Frontal cortex (tissue), 4 donors: ENCODE results near the gene EME2. TPM values are rescaled to one million over a fixed set of nuclear protein-coding genes. Genes with fewer than 3 reads are reported as not detected.

ENCODE experiments used
- DNase-seq, 2 donors: peaks; one replicate each; pipeline ENCODE4 v3.0.0; 2012; ENCODE audit warnings: low spot score in 2 of 2
- FAIRE-seq: peaks from 2 replicates; lab custom pipeline; 2012; peaks lifted over from hg19 to GRCh38; lab: Jason Lieb, UNC
- total RNA-seq: library from RNA; depleted of rRNA; stranded (reverse); fragments of >200 nt; gene quantifications from one replicate; pipeline ENCODE4 v1.2.3, GENCODE V29; 2014
- donor health status: control.
- donor health status: control.
- donor health status: control.

EME2 gene
- total RNA-seq, 1 donor from 2014 or later: 7.7 TPM

DNA sequence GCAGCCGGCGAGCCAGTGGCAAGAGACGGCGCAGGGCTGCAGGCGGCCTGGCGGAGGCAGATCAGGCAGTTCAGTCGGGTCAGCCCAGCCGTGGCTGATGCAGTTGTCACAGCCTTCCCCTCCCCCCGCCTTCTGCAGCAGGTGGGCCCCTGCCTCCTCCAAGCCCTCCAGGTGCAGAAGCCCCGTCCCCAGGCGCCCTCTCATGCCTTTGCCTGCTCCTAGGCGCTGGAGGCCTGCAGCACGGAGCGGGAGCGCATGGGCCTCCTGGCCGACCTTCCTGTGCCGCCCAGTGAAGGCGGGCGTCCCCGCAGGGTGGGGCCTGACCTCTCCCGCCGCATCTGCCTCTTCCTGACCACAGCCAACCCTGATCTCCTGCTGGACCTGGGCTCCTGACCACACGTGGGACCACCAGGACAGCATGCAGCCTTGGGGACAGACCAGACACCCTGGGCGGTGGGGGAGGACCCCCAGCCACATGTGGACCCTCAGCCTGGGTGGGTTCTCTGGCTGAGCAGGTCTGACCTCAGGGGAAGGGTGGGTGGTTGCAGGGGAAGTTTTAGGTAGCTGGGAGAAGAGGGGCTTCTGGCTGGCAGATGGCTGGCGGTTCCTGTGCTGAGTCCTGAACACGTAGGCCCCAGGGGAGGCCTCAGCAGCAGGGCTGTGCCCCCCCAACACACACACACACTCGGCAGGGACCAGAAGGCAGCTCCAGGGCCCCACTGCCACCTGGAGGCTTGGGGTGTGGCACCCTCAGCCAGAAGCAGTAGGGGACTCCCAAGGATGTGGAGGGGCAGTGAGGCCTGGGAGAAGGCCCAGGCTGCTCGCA, 3.4 kb downstream of the EME2 start:
- DNase-seq (no peak), FAIRE-seq (no peak)

DNA sequence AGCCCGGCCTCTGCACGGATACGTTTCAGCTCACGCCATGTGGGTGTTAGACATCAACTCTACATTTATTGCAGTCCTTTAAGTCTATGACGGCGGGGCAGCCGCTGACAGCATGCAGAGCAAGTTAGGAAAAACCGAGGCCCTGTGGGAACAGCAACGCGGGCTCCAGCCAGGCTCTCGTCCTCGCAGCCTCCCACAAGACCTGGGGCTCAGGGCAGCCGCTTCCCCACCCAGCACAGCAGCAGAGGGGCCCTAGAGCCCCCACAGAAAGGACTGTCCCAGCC, 4.0 kb downstream of the EME2 start:
- no peak for FAIRE-seq
- DNase-seq: no peak

DNA sequence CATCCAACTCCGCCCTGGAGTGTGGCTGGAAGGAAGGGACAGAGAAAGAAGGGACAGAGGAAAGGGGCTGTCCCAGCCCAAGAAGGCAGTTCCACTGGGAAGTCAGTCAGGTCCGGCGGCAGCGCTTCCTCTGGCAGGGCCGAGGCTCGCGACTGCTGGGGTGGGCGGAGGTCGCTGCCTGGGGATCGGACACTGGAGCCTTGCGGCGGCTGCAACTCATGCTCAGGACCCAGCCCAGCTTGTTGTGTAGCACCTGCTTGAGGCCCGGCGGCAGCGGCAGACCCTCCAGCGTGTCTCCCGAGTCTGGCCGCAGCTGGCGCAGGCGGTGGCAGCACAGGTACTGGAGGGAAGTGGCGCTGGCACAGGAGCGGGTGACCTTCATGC, 4.4 kb downstream of the EME2 start:
- FAIRE-seq: no peak
- DNase-seq: no peak

DNA sequence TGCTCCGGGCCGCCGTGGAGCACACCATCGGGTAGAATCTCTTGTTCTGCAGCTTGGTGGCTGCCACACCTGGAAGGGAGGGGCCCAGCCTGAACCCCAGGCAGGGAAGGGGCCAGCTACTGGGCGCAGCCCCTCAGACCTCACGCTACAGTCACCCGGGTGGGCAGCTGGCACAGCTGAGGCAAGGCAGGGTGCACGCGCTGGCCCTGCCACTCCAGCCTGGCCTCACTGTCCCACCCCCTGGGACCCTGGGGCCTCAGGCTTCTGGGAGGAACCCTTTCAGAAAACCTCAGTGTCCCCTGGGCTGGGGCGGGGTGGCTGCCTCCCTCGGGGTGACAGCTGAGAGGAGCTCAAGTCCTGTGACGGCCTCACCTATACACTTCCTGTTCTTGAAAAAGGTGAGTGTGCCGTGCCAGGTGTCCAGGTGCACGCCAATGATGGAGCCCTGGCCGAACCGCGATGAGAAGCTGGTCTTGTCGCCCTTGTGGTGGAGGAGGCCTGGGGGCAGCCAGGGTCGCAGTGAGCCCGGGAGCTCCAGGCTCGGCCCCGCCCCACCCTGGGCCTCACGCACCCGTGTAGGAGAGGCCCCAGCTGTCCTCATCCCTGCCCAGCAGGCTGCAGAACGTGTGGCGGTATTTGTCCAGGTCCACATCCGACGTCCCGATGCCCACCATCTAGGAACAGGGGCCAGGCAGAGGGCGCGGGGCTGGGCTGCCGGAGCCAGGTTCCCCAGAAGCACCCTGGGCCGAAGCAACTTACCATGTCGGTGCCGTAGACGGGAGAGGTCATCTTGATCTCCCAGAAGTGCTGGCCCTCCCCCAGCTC, 5.0 kb downstream of the EME2 start:
- no peak for FAIRE-seq
- DNase-seq: no peak

DNA sequence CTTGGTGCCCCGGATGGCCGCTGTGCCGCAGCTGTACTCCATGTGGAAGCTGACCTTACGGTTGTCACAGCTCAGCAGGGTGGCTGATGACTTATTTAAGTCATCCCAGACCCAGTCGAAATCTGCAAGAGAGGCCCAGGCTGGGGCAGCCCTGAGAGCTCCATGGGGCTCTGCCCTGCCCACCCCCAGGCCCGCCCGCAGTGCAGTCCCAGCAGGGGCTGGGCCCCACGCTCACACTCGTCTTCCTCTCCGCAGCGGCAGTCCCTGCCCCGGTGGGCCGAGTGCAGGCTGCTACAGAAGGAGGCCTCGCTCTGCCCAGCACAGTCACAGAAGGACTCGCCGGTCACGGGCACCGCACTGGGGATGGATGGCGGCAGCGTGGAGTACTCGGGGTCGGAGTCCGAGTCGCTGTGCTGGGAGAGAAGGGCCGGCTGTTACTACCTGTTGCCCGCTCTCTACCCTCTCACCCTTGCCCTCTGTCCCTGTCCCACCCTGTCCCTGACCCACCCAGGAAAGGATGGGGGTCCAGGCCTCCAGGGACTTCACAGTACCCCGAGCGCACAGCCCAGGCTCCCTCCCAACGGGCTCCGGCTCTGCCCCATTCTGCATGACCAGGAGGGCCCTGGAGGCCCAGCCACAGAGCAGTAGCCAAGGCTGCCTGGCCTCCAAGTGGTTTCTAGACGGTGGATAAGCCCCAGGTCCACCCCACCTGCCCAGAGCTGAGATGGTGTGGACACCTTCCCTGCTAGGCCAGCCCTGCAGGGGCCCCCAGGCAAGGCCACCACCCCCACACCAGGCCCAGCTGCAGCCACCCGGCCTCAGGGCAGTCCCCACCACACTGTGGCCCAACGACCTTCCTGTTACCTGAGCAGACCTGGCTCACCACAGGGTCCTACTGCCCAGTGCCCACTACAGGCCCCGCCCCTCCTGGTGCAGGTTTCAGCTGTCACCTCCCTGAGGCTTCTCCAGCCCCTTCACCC, 5.9 kb downstream of the EME2 start:
- no peak for DNase-seq
- no peak for FAIRE-seq

DNA sequence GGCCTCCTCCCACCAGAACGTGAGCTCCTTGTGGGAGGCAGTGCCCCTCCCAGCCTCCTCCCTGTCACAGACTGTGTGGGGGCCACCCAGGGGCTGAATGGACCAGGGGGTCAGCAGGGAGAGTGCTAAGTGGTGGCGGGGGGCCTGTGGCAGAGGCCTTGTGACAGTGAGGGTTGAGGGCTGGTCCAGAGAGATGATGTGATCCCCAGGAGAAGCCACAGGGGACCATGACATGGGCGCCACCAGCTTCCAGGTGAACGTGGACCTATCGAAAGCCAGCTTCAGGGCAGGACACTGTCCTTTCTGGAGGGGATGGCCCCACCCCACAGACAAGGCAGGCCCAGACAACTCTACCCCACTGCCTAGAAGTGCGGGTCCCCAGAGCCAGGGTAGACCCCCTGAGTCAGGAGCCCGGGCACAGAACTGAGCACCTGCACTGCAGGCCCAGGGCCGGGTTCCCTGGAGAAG, 6.7 kb downstream of the EME2 start:
- DNase-seq: no peak
- FAIRE-seq: no peak

DNA sequence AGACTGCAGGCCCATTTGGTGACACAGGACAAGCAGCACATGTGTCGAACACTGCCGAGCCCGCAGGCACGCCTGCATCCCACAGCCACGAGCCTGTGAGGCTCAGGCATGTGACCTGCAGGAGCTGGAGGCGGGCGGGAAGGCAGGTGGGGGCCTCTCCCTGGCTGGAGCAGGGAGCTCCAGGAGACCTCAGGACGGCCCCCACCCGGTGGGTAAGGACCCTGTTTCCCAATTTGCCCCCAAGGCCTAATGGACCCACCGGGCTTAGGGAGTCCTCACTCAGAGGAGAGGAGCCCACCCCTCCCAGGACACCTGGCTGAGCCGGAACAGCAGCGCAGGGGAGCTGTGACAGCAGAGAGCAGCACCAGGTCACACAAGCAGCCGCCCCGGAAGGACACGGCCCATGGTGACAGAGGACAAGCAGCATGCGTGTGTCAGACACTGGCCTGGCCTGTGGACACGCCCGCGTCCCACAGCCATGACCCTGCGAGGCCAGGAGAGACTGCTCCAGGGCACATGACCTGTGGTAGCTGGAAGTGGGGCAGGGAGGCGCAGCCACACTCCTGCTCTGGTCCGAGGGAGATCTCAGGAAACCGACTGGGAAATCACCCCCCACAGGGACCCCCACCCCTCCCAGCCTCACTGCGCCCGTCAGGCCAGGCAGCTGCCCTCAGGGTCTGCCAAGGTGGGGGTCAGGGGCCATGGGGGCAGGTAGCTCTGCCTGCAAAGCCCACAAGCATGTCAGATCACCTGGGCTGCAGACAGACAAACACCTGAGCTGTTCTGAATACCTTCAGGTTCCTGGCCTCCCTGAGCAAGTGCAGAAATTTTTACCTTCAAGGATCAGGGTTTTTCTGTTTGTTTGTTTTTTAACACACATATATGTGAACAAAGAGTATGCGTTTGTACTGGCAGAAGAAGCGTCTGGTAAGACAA, 7.4 kb downstream of the EME2 start:
- DNase-seq: no peak
- no peak for FAIRE-seq

DNA sequence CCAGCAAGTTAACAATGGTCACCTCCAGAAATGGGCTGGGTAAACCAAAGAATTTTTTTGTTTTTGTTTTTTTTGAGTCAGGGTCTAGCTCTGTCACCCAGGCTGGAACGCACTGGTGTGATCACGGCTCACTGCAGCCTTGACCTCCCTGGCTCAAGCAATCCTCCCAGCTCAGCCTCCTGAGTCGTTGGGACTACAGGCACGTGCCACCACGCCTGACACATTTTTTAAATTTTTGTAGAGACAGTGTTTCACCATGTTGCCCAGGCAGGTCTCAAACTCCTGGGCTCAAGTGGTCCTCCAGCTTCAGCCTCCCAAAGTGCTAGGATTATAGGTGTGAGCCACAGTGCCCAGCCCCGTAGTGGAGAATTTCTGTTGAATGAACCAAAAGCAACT, 8.1 kb downstream of the EME2 start:
- no peak for FAIRE-seq
- DNase-seq: no peak

DNA sequence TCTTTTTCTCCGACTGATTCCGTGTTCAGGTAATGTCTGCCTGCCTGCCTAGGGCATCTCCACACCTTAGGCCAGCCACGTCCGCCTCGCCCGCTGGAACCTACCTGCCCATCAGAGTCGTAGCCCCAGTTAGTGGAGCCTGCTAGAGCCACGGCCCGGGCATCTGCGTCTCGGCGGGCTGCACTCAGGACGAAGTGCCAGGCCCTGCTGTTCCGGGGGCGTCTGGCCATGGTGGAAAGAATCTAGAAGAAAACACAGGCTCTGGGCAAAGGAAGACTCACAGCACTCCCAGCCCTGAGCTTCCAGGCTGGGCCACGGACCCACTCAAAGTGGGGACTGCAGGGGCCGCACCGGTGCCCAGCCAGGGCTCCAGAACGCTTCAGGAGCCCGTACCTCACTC, 8.6 kb downstream of the EME2 start:
- FAIRE-seq (no peak), DNase-seq (no peak)

DNA sequence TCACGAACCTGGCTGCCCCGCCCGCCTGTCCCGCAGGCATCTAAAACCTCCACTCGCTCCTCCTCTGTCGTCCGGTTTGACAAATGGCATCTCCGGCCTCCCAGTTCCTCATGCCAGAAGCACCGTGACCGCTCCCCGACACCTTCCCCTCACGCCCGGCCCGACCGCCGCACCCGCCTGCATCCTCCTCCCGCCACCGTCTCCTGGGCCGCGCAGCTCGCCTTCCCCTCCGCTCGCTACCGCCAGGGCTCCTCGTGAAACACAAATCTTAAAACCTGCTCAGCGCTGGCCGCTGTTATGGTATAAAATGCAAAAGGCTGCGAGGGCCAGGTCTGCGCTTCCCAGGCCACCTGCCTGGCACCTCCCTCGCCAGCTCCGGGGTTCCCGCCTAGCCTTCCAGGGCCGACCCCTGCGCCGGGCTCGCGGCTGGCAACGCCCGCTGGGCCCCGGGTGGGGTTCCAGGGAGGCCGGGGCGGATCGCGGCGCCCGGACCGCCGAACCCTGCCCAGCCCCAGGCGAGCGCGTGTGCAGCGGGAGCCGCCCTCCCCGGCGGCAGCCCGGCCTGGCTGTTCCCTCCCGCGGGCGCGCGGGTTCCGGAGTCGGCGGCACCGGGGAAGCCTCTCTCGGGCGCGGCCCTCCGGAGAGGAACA, 9.3 kb downstream of the EME2 start:
- DNase-seq (no peak), FAIRE-seq (no peak)

DNA sequence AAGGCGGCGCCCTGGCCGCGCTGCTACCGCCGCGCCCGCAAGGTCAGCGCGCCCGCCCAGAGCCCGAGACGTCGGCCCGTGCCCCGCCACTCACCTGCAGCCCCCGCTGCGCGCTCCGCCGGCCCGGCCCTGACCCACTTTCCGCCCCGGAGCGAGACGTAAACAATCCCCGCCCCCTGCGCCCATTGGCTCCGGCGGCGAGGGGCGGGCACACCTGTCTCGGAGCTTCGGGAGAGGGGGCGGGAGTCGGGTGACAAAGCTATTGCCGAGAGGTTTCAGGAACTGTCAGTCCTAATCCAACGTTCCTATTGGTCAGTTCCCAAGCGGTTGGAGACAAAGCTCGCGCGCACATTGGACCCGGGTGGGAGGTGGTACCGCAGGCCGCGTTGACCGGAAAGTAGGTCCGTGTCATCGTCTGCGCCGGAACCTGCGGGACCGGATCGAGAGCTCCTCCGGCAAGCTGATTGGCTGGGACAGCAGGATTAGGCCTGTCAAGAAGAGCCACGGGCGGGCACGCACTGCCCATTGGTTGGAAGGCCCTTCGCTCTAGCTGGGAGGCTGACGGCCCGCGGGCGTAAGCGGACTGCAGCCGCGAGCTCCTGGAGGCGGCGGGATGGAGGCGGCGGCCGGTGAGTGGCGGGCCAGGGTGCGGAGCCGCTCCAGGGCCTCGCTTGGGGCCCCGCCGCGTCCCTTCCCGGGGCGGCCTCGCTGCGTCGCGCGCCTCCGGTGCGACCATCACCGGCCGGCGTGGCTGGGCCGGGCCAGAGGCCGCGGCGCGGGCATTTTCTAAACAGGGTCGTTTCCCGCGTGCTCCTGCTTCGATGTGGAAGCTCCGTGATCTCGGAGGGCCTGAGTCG, 10.0 kb downstream of the EME2 start, which contains the start of the genes NUBP2 and SPSB3:
Gene NUBP2, plus strand, starts transcription at position 553 of the 857 bp plus-strand sequence. Its CDS starts 61 bp downstream, at position 614.
Gene SPSB3, minus strand, starts transcription at position 164 of the 857 bp plus-strand sequence. CDS start 1,088 bp downstream, outside the sequence.
- FAIRE-seq (peak; percentile 99), DNase-seq (peak; percentile 100)

DNA sequence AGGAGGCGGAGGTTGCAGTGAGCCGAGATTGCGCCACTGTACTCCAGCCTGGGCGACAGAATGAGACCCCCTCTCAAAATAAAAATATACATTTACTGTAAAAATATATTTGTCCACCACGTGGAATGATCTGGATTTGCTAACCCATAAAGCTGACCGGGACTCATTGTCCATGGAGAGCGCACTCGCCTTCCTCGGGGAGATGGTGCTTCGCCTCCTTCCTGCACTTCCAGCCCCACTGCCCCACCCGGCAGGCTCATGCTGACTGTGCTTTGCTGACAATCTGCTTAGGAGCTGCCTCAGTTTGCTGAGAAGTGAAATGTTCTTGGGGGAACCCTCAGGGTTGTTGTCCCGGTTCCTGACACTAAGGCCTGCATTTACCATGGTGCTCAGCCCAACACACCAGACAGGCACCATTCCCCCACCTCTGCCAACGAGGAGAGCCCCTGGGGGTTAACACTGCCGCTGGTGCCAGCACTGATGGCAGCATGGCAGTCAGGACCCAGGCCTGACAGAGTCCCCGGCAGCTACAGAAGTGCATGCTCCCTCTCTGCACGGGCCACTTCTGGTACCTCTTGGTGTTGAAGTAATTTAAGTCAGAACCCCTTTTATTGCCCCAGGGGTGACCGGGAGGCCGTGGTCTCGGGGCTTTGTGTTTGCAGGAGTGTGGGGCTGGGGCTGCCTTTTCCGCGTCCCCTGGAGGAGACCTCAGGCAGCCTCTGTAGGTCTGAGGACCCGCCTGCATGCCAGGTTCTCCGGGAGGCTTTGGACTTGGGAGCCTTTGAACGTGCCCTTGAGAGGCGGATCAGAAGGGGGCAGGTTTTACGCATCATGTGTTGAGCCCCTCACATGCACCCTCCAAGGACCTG, 12.6 kb downstream of the EME2 start:
- DNase-seq (no peak), FAIRE-seq (no peak)

DNA sequence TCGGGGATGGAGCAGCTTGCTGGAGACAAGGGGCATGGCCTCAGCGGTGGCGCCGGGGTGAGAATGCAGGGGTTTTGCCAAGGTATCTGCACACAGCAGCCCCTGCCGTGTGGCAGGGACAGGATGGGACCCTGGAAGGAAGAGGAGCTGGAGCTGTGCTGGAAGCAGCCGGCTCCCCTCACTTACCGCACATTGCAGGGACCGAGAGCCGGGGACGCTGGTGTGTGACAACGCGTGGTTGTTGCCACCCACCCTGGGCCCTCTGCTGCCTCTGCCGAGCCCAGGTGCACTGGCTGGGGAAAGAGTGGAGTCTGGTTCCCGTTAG, 13.2 kb downstream of the EME2 start:
- DNase-seq (no peak), FAIRE-seq (no peak)

DNA sequence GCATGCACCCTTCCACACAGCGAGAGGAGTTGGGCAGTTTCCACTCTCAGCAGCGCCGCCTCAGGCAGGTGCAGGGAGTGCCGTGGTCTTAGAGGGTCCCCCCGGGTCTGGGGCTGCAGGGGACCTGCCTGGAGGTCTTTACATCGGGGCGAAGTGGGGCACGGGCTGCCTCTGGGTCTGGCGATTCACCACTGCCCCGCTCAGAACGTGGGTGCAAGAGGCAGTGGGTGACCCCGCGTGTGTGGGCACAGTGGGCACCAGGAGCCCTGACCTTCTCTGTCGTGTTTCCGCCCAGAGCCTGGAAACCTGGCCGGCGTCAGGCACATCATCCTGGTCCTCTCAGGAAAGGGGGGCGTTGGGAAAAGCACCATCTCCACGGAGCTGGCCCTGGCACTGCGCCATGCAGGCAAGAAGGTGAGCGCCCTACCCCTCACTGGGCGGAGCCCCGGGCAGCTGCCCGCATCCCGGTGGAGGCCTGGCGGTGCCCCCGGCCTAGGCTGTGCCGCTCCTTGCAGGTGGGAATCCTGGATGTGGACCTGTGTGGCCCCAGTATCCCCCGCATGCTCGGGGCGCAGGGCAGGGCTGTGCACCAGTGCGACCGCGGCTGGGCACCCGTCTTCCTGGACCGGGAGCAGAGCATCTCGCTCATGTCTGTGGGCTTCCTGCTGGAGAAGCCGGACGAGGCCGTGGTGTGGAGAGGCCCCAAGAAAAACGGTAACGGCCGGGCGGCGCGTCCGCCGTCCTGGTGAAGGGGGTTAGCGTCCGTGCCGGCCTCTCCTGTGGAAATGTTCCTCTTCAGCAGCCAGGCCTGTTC, 13.8 kb downstream of the EME2 start:
- DNase-seq (no peak), FAIRE-seq (no peak)

DNA sequence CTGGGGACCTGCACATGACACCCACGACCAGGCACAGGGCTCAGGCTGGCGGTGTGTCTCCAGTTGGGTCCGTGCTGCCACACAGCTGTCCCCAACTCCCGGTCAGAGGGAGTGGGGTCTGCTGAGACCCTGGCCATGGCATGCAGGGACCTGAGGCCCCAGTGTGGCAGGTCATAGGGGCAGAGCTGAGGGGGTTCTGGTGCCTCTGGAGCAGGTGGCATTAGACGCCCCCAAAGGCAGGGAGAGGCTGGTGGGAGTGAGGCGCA, 14.4 kb downstream of the EME2 start:
- DNase-seq (no peak), FAIRE-seq (no peak)
